ENCODE measurements around the gene CD79B. TPM values are rescaled to one million over a fixed set of nuclear protein-coding genes. Genes with fewer than 3 reads are reported as not detected.

Gene CD79B
- total and polyA plus RNA-seq, 2 of the 13 experiments (the other 11 are each of a cell fraction or from before 2014, with no cell fraction given): not detected

- in situ Hi-C loops (cut with HindIII; ENCODE audit: extremely low pct_ligation_motif_present, low pct_unique_long_range_greater_than_20kb) (no loop called here), intact Hi-C loops (cut with micrococcal nuclease; ENCODE audit: unreplicated experiment) (no loop called here)
- ATAC-seq (no peak), FAIRE-seq (no peak), DNase-seq (ENCODE audit: low spot score) (no peak)
- CTCF ChIA-PET (ENCODE audit: low intra/inter-chr PET ratio, low total read pairs): no interaction called here
- POLR2A ChIA-PET: no interaction called here
- H3K9me3 ChIP-seq (ENCODE audit: low read length): no peaks in the 10 kb centered on the region
- no peaks in the 10 kb centered on the region for H3K36me3 ChIP-seq (replicated peaks in 1 of 2; ENCODE audit: control insufficient read depth in 1 of 2, insufficient read depth in 2 of 2, low read length in 2 of 2)
- 41% methylated on average over 9 of the region's 9 CpGs for WGBS (ENCODE audit: low lambda C conversion rate)
- H3K4me3 ChIP-seq (replicated peaks in 1 of 3; ENCODE audit: insufficient read depth in 1 of 3, low read depth in 2 of 3, low read length in 3 of 3): no peak overlapping the region
- no peak overlapping the region for H3K9ac ChIP-seq (ENCODE audit: insufficient read depth, low read depth, low read length)
- peaks cover 17% of the 10 kb centered on the region for H3K4me1 ChIP-seq (ENCODE audit: insufficient read depth, low read length)
- BruUV-seq (replicated peaks): no TSS peak
- H3K27ac ChIP-seq (ENCODE audit: extremely low read length, insufficient read depth, low read length): no peak overlapping the region
- H3K79me2 ChIP-seq (ENCODE audit: insufficient read depth, low read length): no peaks in the 10 kb centered on the region
- no peak overlapping the region for H2AFZ ChIP-seq (ENCODE audit: low read length)
- H3K27me3 ChIP-seq (ENCODE audit: control insufficient read depth in 1 of 2, insufficient read depth in 2 of 2, low read length in 2 of 2): peaks cover 8 to 36% of the 10 kb centered on the region in 2 experiments; a peak in 3 of 5 replicates
- no peak overlapping the region for H3K4me2 ChIP-seq (ENCODE audit: low read depth, low read length)
- H4K20me1 ChIP-seq (ENCODE audit: insufficient read depth, low read length): no peaks in the 10 kb centered on the region
- TF ChIP-seq ZNF274 (CRISPR knock-in tag; IDR thresholded peaks at IDR 0.05): no peak
- TF ChIP-seq, protein P1, sequence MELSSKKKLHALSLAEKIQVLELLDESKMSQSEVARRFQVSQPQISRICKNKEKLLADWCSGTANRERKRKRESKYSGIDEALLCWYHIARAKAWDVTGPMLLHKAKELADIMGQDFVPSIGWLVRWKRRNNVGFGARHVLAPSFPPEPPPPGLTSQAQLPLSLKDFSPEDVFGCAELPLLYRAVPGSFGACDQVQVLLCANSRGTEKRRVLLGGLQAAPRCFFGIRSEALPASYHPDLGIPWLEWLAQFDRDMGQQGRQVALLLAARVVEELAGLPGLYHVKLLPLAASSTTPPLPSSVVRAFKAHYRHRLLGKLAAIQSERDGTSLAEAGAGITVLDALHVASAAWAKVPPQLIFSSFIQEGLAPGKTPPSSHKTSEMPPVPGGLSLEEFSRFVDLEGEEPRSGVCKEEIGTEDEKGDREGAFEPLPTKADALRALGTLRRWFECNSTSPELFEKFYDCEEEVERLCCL (CRISPR knock-in tag; IDR thresholded peaks at IDR 0.05; ENCODE audit: borderline replicate concordance): no peak
- no peak for TF ChIP-seq UBTF (CRISPR knock-in tag; IDR thresholded peaks at IDR 0.05)
- no peak for TF ChIP-seq HINFP (CRISPR knock-in tag; IDR thresholded peaks at IDR 0.05; ENCODE audit: low read depth)
- no peak for TF ChIP-seq GMEB2 (CRISPR knock-in tag; IDR thresholded peaks at IDR 0.05; ENCODE audit: low read depth)
- no peak for TF ChIP-seq FOXA1 (IDR thresholded peaks at IDR 0.05)
- no peak for TF ChIP-seq FOXA1 (CRISPR knock-in tag; IDR thresholded peaks at IDR 0.05)
- TF ChIP-seq ZSCAN21 (CRISPR knock-in tag; IDR thresholded peaks at IDR 0.05; ENCODE audit: borderline replicate concordance): no peak
- TF ChIP-seq ZNF704 (CRISPR knock-in tag; IDR thresholded peaks at IDR 0.05; ENCODE audit: borderline replicate concordance): no peak
- TF ChIP-seq ZNF724P (CRISPR knock-in tag; IDR thresholded peaks at IDR 0.05; ENCODE audit: borderline replicate concordance): no peak
- no peak for TF ChIP-seq ZBTB37 (CRISPR knock-in tag; IDR thresholded peaks at IDR 0.05)
Measured at GRCh38 chr17:63943745-63944144, 11.6 kb upstream of the CD79B start.
